SK-N-SH treated with all-trans-retinoic acid at 6 μM for 48 hours (cell line): Measurements from ENCODE around the gene PNPLA8.

Experiments used
- ATAC-seq: fragments of 200-7000 bp; cut with Tn5 transposase; 3 replicates; pipeline ENCODE4 v1.9.1; 2020; ENCODE audit warnings: mild to moderate bottlenecking, moderate library complexity
- ARNTL ChIP-seq: fragments of 450-650 bp; formaldehyde crosslinking; IDR thresholded peaks from 2 replicates; pipeline ENCODE4 v1.5.0; 2020; ENCODE audit warnings: low read depth, mild to moderate bottlenecking, moderate library complexity, borderline replicate concordance
- BACH2 ChIP-seq: fragments of 250-450 bp; sonication (Bioruptor Pico); IDR thresholded peaks from 2 replicates; pipeline ENCODE4 v1.9.0; 2021; ENCODE audit warnings: mild to moderate bottlenecking, borderline replicate concordance
- ESRRG ChIP-seq: fragments of 250-450 bp; sonication (Bioruptor Pico); IDR thresholded peaks from 2 replicates; pipeline ENCODE4 v1.6.1; 2021; ENCODE audit warnings: mild to moderate bottlenecking
- GLIS3 ChIP-seq: fragments of 250-450 bp; sonication (Bioruptor Pico); IDR thresholded peaks from 2 replicates; pipeline ENCODE4 v1.5.0; 2020; ENCODE audit warnings: mild to moderate bottlenecking, moderate library complexity
- OSR1 ChIP-seq: fragments of 250-450 bp; sonication (Bioruptor Pico); IDR thresholded peaks from 2 replicates; pipeline ENCODE4 v1.8.0; 2022; ENCODE audit warnings: moderate library complexity, mild to moderate bottlenecking, inconsistent platforms
- PATZ1 ChIP-seq: fragments of 250-450 bp; sonication (Bioruptor Pico); IDR thresholded peaks from 2 replicates; pipeline ENCODE4 v1.8.0; 2020; ENCODE audit warnings: mild to moderate bottlenecking, moderate library complexity, borderline replicate concordance
- POU6F1 ChIP-seq: fragments of 250-450 bp; sonication (Bioruptor Pico); IDR thresholded peaks from 2 replicates; pipeline ENCODE4 v1.8.0; 2021; ENCODE audit warnings: low read depth, mild to moderate bottlenecking, moderate library complexity, borderline replicate concordance
- RARB ChIP-seq: fragments of 250-450 bp; sonication (Bioruptor Pico); IDR thresholded peaks from 2 replicates; pipeline ENCODE4 v1.8.0; 2021; ENCODE audit warnings: mild to moderate bottlenecking, moderate library complexity
- TCF4 ChIP-seq: fragments of 250-450 bp; sonication (Bioruptor Pico); IDR thresholded peaks from 2 replicates; pipeline ENCODE4 v1.8.0; 2021; ENCODE audit warnings: mild to moderate bottlenecking, moderate library complexity, borderline replicate concordance
- ZC3H10 ChIP-seq: fragments of 250-450 bp; sonication (Bioruptor Pico); IDR thresholded peaks from 2 replicates; pipeline ENCODE4 v1.5.1; 2021; ENCODE audit warnings: mild to moderate bottlenecking, moderate library complexity
- ZFP30 ChIP-seq: fragments of 450-650 bp; formaldehyde crosslinking; IDR thresholded peaks from 2 replicates; pipeline ENCODE4 v1.5.0; 2022; ENCODE audit warnings: mild to moderate bottlenecking, moderate library complexity
- ZNF565 ChIP-seq: fragments of 450-650 bp; formaldehyde crosslinking; conservative IDR thresholded peaks from 2 replicates; pipeline ENCODE4 v1.5.0; 2020; ENCODE audit warnings: low read depth, mild to moderate bottlenecking, moderate library complexity
- ZNF70 ChIP-seq: fragments of 450-650 bp; formaldehyde crosslinking; IDR thresholded peaks from 2 replicates; pipeline ENCODE4 v1.5.0; 2020; ENCODE audit warnings: mild to moderate bottlenecking, moderate library complexity
- ZNF8 ChIP-seq: fragments of 450-650 bp; formaldehyde crosslinking; IDR thresholded peaks from 2 replicates; pipeline ENCODE4 v1.5.0; 2020; ENCODE audit warnings: mild to moderate bottlenecking, moderate library complexity
- TF ChIP-seq, protein P1 (sequence below): fragments of 250-450 bp; sonication (Bioruptor Pico); IDR thresholded peaks from 2 replicates; pipeline ENCODE4 v1.5.0; 2020; ENCODE audit warnings: mild to moderate bottlenecking, moderate library complexity
- TF ChIP-seq, protein P2 (sequence below): fragments of 250-450 bp; sonication (Bioruptor Pico); IDR thresholded peaks from 2 replicates; pipeline ENCODE4 v1.5.1; 2021; ENCODE audit warnings: mild to moderate bottlenecking, moderate library complexity
- TF ChIP-seq, protein P3 (sequence below): fragments of 250-450 bp; sonication (Bioruptor Pico); IDR thresholded peaks from 2 replicates; pipeline ENCODE4 v1.5.1; 2020; ENCODE audit warnings: low read depth, mild to moderate bottlenecking, moderate library complexity

PNPLA8 gene

DNA sequence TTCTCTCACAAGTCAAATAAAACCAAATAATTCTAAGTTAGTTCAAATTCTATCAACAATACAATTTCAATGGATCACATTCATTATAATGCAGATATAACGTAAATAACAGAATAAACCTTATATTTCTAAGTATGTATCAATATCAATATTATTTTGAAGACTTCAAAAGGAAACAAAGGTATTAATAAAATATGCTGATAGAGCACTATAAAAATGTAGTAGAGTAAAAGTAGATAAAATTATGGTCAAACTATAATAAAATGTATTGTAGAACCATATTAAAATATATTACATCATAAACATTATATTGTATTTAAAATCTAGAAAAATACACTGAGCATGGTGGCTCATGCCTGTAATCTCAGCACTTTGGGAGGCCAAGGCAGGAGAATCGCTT, 46.2 kb downstream of the PNPLA8 start:
- TF ChIP-seq ARNTL (no peak), OSR1 (CRISPR knock-in tag) (no peak), ZNF70 (CRISPR knock-in tag) (no peak), ZFP30 (CRISPR knock-in tag) (no peak), ESRRG (CRISPR knock-in tag) (no peak), ZNF565 (CRISPR knock-in tag) (no peak), RARB (CRISPR knock-in tag) (no peak), PATZ1 (CRISPR knock-in tag) (no peak)
- ATAC-seq, result no peak

- TF ChIP-seq, protein P1, sequence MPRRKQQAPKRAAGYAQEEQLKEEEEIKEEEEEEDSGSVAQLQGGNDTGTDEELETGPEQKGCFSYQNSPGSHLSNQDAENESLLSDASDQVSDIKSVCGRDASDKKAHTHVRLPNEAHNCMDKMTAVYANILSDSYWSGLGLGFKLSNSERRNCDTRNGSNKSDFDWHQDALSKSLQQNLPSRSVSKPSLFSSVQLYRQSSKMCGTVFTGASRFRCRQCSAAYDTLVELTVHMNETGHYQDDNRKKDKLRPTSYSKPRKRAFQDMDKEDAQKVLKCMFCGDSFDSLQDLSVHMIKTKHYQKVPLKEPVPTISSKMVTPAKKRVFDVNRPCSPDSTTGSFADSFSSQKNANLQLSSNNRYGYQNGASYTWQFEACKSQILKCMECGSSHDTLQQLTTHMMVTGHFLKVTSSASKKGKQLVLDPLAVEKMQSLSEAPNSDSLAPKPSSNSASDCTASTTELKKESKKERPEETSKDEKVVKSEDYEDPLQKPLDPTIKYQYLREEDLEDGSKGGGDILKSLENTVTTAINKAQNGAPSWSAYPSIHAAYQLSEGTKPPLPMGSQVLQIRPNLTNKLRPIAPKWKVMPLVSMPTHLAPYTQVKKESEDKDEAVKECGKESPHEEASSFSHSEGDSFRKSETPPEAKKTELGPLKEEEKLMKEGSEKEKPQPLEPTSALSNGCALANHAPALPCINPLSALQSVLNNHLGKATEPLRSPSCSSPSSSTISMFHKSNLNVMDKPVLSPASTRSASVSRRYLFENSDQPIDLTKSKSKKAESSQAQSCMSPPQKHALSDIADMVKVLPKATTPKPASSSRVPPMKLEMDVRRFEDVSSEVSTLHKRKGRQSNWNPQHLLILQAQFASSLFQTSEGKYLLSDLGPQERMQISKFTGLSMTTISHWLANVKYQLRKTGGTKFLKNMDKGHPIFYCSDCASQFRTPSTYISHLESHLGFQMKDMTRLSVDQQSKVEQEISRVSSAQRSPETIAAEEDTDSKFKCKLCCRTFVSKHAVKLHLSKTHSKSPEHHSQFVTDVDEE (CRISPR knock-in tag), result no peak
- TF ChIP-seq GLIS3 (CRISPR knock-in tag) (no peak), ARNTL (no peak), ZNF565 (CRISPR knock-in tag) (no peak), ZC3H10 (no peak), ESRRG (CRISPR knock-in tag) (no peak), TCF4 (CRISPR knock-in tag) (no peak), ZNF70 (CRISPR knock-in tag) (no peak)
- TF ChIP-seq, protein P2, sequence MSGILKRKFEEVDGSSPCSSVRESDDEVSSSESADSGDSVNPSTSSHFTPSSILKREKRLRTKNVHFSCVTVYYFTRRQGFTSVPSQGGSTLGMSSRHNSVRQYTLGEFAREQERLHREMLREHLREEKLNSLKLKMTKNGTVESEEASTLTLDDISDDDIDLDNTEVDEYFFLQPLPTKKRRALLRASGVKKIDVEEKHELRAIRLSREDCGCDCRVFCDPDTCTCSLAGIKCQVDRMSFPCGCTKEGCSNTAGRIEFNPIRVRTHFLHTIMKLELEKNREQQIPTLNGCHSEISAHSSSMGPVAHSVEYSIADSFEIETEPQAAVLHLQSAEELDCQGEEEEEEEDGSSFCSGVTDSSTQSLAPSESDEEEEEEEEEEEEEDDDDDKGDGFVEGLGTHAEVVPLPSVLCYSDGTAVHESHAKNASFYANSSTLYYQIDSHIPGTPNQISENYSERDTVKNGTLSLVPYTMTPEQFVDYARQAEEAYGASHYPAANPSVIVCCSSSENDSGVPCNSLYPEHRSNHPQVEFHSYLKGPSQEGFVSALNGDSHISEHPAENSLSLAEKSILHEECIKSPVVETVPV (CRISPR knock-in tag), result no peak
- no peak for ATAC-seq
Measured at GRCh38 chr7:108479118-108479517, 46.8 kb downstream of the PNPLA8 start.

- no peak; the same call in 2 of the 3 replicates for ATAC-seq
- no peak for TF ChIP-seq ZC3H10
- no peak for TF ChIP-seq BACH2 (CRISPR knock-in tag)
- no peak for TF ChIP-seq ZFP30 (CRISPR knock-in tag)
- TF ChIP-seq POU6F1 (CRISPR knock-in tag), result no peak
- TF ChIP-seq ZNF8 (CRISPR knock-in tag), result no peak
- TF ChIP-seq, protein P3, sequence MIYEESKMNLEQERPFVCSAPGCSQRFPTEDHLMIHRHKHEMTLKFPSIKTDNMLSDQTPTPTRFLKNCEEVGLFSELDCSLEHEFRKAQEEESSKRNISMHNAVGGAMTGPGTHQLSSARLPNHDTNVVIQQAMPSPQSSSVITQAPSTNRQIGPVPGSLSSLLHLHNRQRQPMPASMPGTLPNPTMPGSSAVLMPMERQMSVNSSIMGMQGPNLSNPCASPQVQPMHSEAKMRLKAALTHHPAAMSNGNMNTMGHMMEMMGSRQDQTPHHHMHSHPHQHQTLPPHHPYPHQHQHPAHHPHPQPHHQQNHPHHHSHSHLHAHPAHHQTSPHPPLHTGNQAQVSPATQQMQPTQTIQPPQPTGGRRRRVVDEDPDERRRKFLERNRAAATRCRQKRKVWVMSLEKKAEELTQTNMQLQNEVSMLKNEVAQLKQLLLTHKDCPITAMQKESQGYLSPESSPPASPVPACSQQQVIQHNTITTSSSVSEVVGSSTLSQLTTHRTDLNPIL (CRISPR knock-in tag), result no peak
- TF ChIP-seq, protein P2 (CRISPR knock-in tag), result no peak
- TF ChIP-seq PATZ1 (CRISPR knock-in tag), result no peak
Measured at GRCh38 chr7:108468246-108468645, 57.7 kb downstream of the PNPLA8 start.
